Activated CD4-positive, alpha-beta T cell treated with anti-CD3 and anti-CD28 coated beads for 1 hour (primary cell): ENCODE results near the gene RBM8A.

Experiments
- DNase-seq: peaks from one replicate; pipeline ENCODE4 v3.0.0-alpha.2; 2020

The RBM8A gene

DNA sequence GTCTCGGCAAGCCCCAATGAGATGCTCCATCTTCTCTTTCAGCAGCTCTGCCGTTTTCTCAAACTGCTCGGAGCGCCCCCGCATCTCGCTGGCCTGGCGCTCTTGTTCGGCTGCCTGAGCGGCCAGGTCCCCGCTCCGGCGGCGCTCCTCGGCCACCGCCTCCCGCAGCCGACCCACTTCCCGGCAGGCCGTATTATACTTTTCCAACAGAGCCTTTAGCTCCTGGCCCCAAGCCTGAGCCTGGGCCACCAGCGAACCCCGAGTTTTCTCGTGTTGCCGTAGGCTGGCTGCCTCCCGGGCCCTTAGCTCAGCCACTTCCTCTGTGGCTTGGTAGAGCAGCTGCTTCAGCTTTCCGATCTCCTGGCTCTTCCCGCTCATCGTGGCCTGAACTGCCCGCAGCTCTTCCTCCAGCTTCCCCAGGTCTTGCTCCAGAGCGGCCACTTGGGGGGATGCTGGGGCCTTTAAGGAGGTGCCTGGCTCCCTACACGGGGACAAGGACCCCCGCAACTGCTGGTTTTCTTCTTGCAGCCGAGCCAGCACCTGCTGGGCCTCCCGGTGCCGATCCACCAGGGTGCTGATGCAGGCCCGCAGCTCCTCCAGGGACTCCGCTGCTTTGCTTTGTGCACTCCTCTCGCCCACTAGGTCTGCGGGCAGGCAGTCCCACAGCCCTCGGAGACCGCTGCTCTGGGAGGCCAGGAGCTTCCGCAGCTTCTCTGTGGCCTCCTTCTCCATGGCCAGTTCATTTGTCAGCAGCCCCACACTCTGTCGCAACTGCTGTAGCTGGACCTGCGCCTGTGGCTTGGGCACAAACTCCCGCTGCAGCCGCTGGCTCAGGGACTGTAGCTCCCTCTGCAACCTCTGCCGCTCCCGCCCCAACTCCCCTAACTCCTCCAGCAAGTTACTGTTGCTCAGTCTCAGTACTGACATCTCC is 55.0 kb downstream of the RBM8A start:
- no peak for DNase-seq
